HG03060 (cell line): ENCODE data around the gene CAV1.
"Not testable (repeated sequence)": the region's sequence is repeated elsewhere in the genome, so short reads cannot be mapped to it uniquely, and the experiment has no call there.

Experiments used
- ATAC-seq: cut with Tn5 transposase; IDR thresholded peaks from one replicate; pipeline ENCODE4 v1.9.1; 2021; ENCODE audit warnings: low read depth, moderate number of reproducible peaks; ENCODE audit not compliant: unreplicated experiment

CAV1 gene

DNA sequence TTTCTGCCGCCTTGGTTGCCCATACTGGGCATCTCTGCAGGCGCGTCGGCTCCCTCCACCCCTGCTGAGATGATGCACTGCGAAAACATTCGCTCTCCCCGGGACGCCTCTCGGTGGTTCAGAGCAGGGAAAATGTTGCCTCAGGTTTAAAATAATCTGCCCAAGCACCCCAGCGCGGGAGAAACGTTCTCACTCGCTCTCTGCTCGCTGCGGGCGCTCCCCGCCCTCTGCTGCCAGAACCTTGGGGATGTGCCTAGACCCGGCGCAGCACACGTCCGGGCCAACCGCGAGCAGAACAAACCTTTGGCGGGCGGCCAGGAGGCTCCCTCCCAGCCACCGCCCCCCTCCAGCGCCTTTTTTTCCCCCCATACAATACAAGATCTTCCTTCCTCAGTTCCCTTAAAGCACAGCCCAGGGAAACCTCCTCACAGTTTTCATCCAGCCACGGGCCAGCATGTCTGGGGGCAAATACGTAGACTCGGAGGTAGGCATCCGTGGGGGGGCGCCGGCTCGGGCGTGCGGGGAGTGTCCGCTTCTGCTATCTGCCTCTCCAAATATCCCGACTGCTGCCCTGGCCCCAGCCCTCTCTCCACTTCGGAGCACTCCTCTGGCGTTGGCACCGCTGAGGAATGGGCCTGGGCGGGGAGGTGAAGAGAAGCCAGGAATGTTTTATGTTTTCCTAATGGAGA is at the start of gene CAV1:
CAV1 (plus strand) TSS at position 428 of the 689 bp plus-strand sequence; CDS start at position 455, 27 bp downstream.
- ATAC-seq, result no peak

DNA sequence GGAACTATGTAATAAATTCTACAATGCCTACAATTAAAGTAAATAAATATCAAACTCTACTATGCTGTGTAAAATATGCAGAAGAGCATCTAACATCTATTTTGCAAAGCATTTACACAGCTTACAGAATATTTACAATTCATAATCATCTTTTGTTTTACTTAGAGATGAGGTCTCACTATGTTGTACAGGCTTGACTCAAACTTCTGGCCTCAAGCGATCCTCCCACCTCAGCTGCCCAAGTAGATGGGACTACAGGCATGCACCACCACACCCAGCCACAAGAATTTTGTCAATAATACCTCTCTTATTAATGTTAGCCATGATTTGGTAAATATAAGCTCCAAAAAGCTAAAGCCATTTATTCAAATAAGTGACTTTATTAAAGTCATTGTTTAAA is 47.2 kb upstream of the CAV1 start:
- ATAC-seq, result no peak

DNA sequence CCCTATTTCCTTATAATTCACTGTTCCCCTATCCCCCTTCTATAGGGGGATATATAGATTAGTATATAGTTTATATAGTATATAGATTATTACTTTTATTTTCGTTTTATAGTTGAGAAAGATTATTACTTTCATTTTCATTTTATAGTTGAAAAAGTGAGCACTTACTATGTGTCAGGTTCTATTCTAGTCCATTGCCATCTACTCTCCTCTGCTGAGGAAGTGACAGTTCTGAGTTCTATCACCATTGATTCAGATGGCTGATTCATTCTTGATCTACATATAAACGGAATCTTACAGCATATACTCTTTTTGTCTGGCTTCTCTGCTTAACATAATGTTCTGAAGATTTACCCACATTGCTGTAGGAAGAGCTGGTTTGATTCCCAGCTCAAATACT is 46.0 kb upstream of the CAV1 start:
- no peak for ATAC-seq

GRCh38 chr7:116483271-116483942 is 41.4 kb upstream of the CAV1 start:
- no peak for ATAC-seq

DNA sequence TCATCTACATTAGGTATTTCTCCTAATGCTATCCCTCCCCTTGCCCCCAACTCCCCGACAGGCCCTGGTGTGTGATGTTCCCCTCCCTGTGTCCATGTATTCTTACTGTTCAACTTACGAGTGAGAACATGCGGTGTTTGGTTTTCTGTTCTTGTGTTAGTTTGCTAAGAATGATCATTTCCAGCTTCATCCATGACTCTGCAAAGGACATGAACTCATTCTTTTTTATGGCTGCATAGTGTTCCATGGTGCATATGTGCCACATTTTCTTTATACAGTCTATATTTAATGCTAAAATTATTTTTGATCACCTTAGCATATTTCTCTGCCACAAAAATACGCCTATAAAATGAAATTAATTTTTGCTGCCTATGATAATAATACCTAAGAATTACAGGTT is 40.4 kb upstream of the CAV1 start:
- ATAC-seq, result not testable (repeated sequence)

- no peak for ATAC-seq
These were observed 36.8 kb upstream of the CAV1 start for GRCh38 chr7:116487907-116488521.

- no peak for ATAC-seq
These were observed 34.5 kb upstream of the CAV1 start for GRCh38 chr7:116490351-116490750.

- no peak for ATAC-seq
These were observed 32.8 kb upstream of the CAV1 start for GRCh38 chr7:116491887-116492653.

- no peak for ATAC-seq
These were observed 32.2 kb upstream of the CAV1 start for GRCh38 chr7:116492654-116493109.

DNA sequence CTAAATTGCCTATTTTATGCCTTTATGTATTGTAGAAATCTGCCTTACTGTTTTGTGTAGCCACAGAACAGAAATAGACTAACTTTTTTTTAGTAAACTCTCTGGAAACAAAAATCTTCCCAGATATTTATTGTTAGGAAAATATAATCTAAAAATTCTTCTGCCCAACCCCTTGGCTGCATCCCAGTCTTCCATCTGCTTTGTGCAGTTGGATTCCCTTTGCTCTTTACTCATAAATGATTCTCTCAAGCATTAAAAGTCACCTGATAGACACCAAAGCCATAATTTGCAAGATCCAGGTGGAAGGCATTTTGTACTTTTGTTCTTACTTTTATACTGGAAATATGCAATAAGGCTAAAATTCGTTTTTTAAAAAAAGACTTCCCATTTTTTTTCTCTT is 31.4 kb upstream of the CAV1 start:
- ATAC-seq, result no peak

- no peak for ATAC-seq
These were observed 30.4 kb upstream of the CAV1 start for GRCh38 chr7:116494472-116494871.

- ATAC-seq, result no peak
These were observed 29.1 kb upstream of the CAV1 start for GRCh38 chr7:116495736-116496135.

DNA sequence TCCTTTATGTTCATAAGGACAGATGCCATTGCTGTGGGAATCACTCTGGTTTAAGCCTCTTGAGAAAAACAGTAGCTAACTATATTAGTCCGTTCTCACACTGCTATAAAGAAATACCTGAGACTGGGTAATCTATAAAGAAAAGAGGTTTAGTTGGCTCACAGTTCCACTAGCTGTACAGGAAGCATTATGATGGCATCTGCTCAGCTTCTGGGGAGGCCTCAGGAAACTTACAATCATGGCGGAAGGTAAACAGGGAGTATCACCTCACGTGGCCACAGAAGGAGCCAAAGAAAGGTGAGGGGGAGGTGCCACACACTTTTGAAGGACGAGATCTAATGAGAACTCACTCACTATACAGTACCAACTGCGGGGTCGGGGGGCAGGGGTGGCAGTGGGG is 28.2 kb upstream of the CAV1 start:
- no peak for ATAC-seq

GRCh38 chr7:116497708-116498107 is 27.1 kb upstream of the CAV1 start:
- ATAC-seq, result no peak

DNA sequence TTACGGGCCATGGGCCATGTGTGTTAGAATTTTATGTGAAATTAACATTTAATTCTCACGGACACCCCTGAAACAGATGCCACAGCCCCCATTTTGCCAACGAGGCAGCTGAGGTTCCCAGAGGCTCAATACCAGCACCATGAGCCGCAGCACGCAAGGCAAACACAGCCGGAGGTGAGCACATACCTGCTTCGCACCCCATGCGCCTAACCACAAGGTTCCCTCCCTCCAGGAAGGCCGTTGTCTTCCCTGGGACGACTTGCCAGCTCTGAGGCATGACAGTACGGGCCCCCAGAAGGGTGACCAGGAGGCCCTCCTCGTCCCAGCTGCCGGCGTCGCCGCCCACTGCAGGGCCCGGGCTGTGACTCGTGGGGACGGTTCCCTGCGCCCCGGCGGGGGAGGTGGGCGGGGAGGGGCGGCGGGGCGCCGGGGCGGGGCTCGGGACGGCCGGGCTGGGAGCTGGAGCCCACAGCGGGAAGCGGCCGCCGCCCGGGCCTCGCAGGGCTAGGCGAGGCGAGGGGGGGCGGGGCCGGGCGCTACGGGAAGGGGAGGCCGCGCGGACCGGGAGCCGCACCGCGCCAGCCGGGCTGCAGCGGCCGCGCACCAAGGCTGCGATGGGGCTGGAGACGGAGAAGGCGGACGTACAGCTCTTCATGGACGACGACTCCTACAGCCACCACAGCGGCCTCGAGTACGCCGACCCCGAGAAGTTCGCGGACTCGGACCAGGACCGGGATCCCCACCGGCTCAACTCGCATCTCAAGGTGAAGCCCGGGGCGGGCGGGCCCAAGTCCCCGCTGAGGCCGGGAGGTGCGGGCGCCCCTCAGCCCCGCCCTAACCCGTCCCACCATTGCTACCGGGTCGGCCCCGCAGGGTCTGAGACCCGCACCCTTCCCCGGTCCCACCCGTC is 25.4 kb upstream of the CAV1 start, which contains the start of gene CAV2:
CAV2 (plus strand) TSS at position 571 of the 910 bp plus-strand sequence; CDS start at position 615, 44 bp downstream.
- no peak for ATAC-seq

DNA sequence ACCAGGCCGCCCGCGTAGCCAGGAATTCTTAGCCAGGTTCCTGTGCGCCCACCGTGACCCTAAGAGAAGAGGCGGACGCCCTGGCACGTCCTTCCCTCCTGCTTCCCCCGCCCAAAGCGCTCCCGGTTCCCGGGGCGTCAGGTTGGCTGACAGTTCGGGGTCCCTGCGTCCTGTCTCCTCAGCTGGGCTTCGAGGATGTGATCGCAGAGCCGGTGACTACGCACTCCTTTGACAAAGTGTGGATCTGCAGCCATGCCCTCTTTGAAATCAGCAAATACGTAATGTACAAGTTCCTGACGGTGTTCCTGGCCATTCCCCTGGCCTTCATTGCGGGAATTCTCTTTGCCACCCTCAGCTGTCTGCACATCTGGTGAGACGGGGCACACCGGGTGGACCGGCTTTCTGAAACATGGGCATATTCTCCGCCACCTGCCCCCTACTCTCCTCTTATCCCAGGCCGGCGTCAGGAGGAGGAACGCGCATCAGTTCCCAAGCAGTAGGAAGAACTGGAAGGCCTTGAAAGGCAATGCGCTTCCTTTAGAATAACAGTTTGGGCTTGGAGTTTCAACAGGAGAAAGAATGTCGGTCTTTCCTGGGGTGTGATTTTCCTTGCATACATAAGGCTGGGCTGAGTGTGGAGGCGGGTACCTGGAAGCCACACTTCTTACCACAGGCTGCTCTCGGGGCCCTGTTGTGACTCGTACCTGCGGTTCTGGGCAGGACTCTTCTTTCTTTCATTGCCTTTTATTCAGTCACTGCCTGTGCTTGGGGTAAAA is 24.6 kb upstream of the CAV1 start:
- no peak for ATAC-seq

GRCh38 chr7:116501425-116502167 is 23.2 kb upstream of the CAV1 start:
- ATAC-seq, result no peak
